SK-MEL-5 (cell line): ENCODE data around the gene SLC7A10. TPM values are rescaled to one million over a fixed set of nuclear protein-coding genes. Genes with fewer than 3 reads are reported as not detected.
"Not testable (repeated sequence)": the region's sequence is repeated elsewhere in the genome, so short reads cannot be mapped to it uniquely, and the experiment has no call there.

Experiments used
- DNase-seq: peaks from one replicate; pipeline ENCODE4 v3.0.0-alpha.2; 2016; ENCODE audit warnings: low read depth, low spot score
- in situ Hi-C: cut with HindIII; loops from 2 replicates; pipeline ENCODE4 v1.10.0; 2016; ENCODE audit warnings: low sequenced_read_pairs, high pct_unique_total_duplicates, low pct_unique_long_range_greater_than_20kb
- total RNA-seq: library from RNA; depleted of rRNA; stranded (reverse); fragments of >200 nt; shearing (Covaris generic); gene quantifications from 2 replicates; pipeline ENCODE4 v1.2.3, GENCODE V29; 2014

SLC7A10 gene
- total RNA-seq, 1 experiment from 2014 or later: not detected

- in situ Hi-C loops: no loop called here
Measured at GRCh38 chr19:33227870-33228599, 2.4 kb upstream of the SLC7A10 start.

GRCh38 chr19:33227242-33227650, 1.6 kb upstream of the SLC7A10 start:
- DNase-seq: no peak
- in situ Hi-C loops: no loop called here

More at GRCh38 chr19:33227870-33228599, 2.4 kb upstream of the SLC7A10 start:
- no peak for DNase-seq

GRCh38 chr19:33226550-33227241, 1.0 kb upstream of the SLC7A10 start:
- DNase-seq: no peak
- in situ Hi-C loops: no loop called here

GRCh38 chr19:33224694-33225457, 774 bp downstream of the SLC7A10 start:
- DNase-seq: no peak
- in situ Hi-C loops: no loop called here

GRCh38 chr19:33222255-33222654, 3.4 kb downstream of the SLC7A10 start:
- in situ Hi-C loops, DNase-seq: not testable (repeated sequence)

GRCh38 chr19:33221638-33222037, 4.0 kb downstream of the SLC7A10 start:
- in situ Hi-C loops: no loop called here
- DNase-seq: no peak

GRCh38 chr19:33220735-33221134, 4.9 kb downstream of the SLC7A10 start:
- in situ Hi-C loops: no loop called here
- DNase-seq: no peak

- no peak for DNase-seq
- in situ Hi-C loops: no loop called here
Measured at GRCh38 chr19:33220115-33220514, 5.5 kb downstream of the SLC7A10 start.

- peak; percentile 71 for DNase-seq
Measured at GRCh38 chr19:33219261-33219815, 6.3 kb downstream of the SLC7A10 start.

GRCh38 chr19:33217881-33218280, 7.8 kb downstream of the SLC7A10 start:
- DNase-seq: no peak
- in situ Hi-C loops: no loop called here

More at GRCh38 chr19:33219261-33219815, 6.3 kb downstream of the SLC7A10 start:
- in situ Hi-C loops: no loop called here

GRCh38 chr19:33216198-33216830, 9.3 kb downstream of the SLC7A10 start:
- DNase-seq: no peak
- in situ Hi-C loops: no loop called here

- in situ Hi-C loops: no loop called here
- no peak for DNase-seq
Measured at GRCh38 chr19:33215438-33216197, 10.0 kb downstream of the SLC7A10 start.

GRCh38 chr19:33214596-33214995, 11.1 kb downstream of the SLC7A10 start:
- peak; percentile 59 for DNase-seq
- in situ Hi-C loops: no loop called here

- DNase-seq: no peak
- in situ Hi-C loops: no loop called here
Measured at GRCh38 chr19:33212436-33213172, 13.0 kb downstream of the SLC7A10 start.

- in situ Hi-C loops: no loop called here
- DNase-seq: no peak
Measured at GRCh38 chr19:33211794-33212435, 13.7 kb downstream of the SLC7A10 start.
